ENCODE data around the gene ZNF536.
"Not testable (repeated sequence)": the region's sequence is repeated elsewhere in the genome, so short reads cannot be mapped to it uniquely, and the experiment has no call there.

ZNF536 gene

DNA sequence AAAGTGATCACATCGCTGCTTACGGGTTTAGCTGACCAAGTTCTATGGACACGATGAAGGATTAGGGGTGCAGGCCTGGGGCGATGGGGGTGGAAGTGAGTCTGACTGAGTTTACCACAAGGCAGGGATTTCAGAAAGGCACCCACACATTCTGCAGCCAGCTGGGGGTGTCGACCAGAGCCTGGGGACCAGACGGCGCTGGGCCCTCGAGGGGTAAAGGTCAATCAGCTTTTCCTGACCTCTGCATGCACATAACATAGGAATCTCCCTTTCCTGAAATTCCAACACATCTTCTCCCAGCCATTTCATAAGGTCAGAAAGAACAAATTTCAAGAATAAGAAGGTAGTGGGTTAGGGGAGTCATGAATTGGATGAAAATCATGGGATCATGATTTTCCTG, 92.0 kb downstream of the ZNF536 start:
- Histone ChIP-seq H3K4me1 (no peaks in the 10 kb centered on the region), H3K27me3 (no peaks in the 10 kb centered on the region), H3K9me3 (no peaks in the 10 kb centered on the region), H3K4me3 (ENCODE audit: low read depth, low read length) (no peak overlapping the region), H3K36me3 (no peaks in the 10 kb centered on the region; the same call in 1 of the 2 replicates)
- TF ChIP-seq, protein P1, sequence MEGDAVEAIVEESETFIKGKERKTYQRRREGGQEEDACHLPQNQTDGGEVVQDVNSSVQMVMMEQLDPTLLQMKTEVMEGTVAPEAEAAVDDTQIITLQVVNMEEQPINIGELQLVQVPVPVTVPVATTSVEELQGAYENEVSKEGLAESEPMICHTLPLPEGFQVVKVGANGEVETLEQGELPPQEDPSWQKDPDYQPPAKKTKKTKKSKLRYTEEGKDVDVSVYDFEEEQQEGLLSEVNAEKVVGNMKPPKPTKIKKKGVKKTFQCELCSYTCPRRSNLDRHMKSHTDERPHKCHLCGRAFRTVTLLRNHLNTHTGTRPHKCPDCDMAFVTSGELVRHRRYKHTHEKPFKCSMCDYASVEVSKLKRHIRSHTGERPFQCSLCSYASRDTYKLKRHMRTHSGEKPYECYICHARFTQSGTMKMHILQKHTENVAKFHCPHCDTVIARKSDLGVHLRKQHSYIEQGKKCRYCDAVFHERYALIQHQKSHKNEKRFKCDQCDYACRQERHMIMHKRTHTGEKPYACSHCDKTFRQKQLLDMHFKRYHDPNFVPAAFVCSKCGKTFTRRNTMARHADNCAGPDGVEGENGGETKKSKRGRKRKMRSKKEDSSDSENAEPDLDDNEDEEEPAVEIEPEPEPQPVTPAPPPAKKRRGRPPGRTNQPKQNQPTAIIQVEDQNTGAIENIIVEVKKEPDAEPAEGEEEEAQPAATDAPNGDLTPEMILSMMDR (IDR thresholded peaks at IDR 0.05; ENCODE audit: low read depth, low read length) = no peak
- no peak for DNase-seq

DNA sequence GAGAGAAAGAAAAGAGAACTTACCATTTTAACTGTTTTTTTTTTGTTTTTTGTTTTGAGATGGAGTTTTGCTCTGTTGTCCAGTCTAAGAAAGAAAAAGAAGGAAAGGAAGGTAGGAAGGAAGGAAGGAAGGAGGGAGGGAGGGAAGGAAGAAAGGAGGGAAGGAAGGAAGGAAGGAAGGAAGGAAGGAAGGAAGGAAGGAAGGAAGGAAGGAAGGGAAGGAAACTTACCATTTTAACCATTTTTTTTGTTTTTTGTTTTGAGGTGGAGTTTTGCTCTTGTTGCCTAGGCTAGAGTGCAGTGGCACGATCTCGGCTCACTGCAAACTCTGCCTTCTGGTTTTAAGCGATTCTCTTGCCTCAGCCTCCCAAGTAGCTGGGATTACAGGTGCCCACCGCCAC, 94.4 kb downstream of the ZNF536 start:
- DNase-seq; H3K4me1 ChIP-seq; H3K9me3 ChIP-seq; H3K27me3 ChIP-seq; H3K36me3 ChIP-seq; H3K4me3 ChIP-seq (ENCODE audit: low read depth, low read length): not testable (repeated sequence)

DNA sequence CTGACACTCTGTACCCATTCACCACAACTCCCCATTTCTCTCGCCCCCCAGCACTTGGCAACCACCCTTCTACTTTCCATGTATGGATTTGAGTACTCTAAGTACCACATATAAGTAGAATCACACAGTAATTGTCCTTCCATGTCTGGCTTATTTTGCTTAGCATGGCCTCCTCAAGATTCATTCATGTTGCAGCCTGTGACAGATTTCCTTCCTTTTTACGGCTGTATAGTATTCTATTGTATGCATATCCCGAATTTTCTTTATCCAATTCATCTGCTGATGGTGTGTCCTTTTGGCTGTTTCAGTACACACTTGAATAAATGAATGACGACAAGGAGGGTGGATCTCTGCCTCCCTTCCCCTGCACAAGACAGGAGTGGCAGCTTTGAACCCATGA, 95.1 kb downstream of the ZNF536 start:
- no peaks in the 10 kb centered on the region for H3K27me3 ChIP-seq
- no peak for DNase-seq
- H3K4me1 ChIP-seq = no peaks in the 10 kb centered on the region
- no peaks in the 10 kb centered on the region for H3K36me3 ChIP-seq
- TF ChIP-seq, protein P1 (IDR thresholded peaks at IDR 0.05; ENCODE audit: low read depth, low read length) = no peak
- H3K9me3 ChIP-seq = no peaks in the 10 kb centered on the region
- H3K4me3 ChIP-seq (ENCODE audit: low read depth, low read length) = no peak overlapping the region

DNA sequence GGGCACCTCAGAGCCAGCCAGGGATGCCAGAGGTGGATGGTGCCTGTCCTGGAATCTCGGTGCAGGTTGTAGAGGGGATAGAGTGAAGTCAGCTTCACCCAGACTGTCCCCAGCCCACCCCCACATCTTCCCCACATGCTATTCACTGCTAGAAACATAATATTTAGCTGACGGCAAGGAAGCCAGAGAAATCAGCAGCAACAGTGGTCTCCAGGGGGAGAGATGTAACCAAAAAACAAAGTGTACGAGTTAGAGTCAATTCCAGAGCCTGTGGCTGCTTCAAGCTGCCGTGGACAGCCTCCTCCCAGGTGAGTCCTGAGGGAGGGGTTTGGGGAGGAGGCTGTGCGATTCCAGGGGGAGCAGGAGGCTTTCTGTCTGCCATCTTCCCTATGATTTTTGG, 97.6 kb downstream of the ZNF536 start:
- TF ChIP-seq, protein P1 (IDR thresholded peaks at IDR 0.05; ENCODE audit: low read depth, low read length) = no peak
- no peaks in the 10 kb centered on the region for H3K36me3 ChIP-seq
- no peaks in the 10 kb centered on the region for H3K4me1 ChIP-seq
- H3K27me3 ChIP-seq = no peaks in the 10 kb centered on the region
- H3K9me3 ChIP-seq = no peaks in the 10 kb centered on the region
- DNase-seq = no peak
- no peak overlapping the region for H3K4me3 ChIP-seq (ENCODE audit: low read depth, low read length)

DNA sequence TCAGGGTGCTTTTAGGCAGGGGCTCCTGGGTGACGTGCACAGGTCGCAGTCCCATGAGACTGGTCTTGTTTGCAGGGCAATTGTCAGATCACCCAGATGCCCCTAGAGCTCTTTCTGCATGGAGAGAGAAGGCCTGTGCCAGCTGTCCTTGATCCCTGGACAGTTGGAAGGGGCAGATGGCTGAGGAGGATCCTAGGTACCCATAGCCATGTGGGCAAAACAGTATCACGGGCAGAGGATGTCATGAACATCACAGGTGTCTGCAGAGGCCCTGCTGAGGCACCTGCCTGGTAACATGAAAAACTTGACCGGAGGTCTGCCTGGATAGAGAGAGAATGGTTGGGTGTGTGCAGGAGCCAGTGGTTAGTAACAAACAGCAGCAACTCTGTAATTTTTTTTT, 99.3 kb downstream of the ZNF536 start:
- Histone ChIP-seq H3K36me3 (no peaks in the 10 kb centered on the region), H3K4me1 (no peaks in the 10 kb centered on the region), H3K27me3 (no peaks in the 10 kb centered on the region), H3K9me3 (no peaks in the 10 kb centered on the region), H3K4me3 (ENCODE audit: low read depth, low read length) (no peak overlapping the region)
- DNase-seq = no peak
- TF ChIP-seq, protein P1 (IDR thresholded peaks at IDR 0.05; ENCODE audit: low read depth, low read length) = no peak

DNA sequence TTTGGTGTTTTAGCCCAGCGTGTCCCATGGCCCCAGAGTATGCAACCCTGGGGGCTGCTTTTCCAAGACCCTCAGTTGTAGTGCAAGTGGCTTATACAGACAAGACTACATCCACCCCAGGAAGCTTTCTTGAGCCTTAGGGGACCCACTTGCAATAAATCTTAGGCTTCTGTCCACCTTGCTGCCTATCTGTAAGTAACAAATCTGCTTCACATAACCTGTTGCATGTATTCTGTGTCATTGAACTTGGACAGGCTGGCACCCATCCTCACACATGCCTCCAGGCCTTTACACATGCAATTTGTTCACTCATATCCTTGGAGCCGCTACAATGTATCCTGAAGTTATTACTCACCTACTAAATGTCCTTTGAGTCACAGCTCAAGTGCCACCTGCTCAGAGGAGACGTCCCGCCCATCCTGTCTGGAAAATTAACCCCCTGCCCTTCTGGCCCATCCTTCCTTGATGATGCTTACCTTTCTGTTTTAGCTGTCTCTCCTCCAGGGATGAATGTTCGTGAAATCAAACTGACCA, 101.2 kb downstream of the ZNF536 start:
- Histone ChIP-seq H3K4me3 (ENCODE audit: low read depth, low read length) (no peak overlapping the region), H3K4me1 (no peaks in the 10 kb centered on the region; the same call in 1 of the 2 replicates), H3K27me3 (no peaks in the 10 kb centered on the region), H3K9me3 (no peaks in the 10 kb centered on the region), H3K36me3 (no peaks in the 10 kb centered on the region)
- no peak for DNase-seq
- TF ChIP-seq, protein P1 (IDR thresholded peaks at IDR 0.05; ENCODE audit: low read depth, low read length) = no peak

DNA sequence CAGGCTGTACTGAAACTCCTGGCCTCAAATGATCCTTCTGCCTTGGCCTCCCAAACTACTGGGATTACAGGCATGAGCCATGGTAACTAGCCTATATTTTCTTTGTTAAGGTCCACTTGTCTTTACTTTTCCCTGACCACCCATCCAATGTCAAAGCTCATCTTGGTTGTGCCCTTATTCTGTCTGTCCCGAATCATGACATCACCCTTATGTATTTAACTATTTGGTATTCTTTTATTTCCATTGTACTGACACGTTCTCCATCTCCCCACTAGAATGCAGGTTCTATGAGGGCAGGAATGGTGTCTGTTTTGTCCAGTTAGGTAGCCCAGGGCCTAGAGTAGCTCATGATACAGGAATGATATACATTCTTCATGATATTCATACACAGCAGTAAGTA, 104.8 kb downstream of the ZNF536 start:
- Histone ChIP-seq H3K4me1 (peaks cover 2% of the 10 kb centered on the region), H3K27me3 (no peaks in the 10 kb centered on the region), H3K4me3 (ENCODE audit: low read depth, low read length) (no peak overlapping the region), H3K36me3 (no peaks in the 10 kb centered on the region), H3K9me3 (no peaks in the 10 kb centered on the region)
- DNase-seq = no peak
- TF ChIP-seq, protein P1 (IDR thresholded peaks at IDR 0.05; ENCODE audit: low read depth, low read length) = no peak
